Measurements from ENCODE around the gene ATG9A. TPM values are rescaled to one million over a fixed set of nuclear protein-coding genes. Genes with fewer than 3 reads are reported as not detected.

The ATG9A gene
- polyA plus RNA-seq, 1 donor from 2014 or later, result 26.2 TPM

DNA sequence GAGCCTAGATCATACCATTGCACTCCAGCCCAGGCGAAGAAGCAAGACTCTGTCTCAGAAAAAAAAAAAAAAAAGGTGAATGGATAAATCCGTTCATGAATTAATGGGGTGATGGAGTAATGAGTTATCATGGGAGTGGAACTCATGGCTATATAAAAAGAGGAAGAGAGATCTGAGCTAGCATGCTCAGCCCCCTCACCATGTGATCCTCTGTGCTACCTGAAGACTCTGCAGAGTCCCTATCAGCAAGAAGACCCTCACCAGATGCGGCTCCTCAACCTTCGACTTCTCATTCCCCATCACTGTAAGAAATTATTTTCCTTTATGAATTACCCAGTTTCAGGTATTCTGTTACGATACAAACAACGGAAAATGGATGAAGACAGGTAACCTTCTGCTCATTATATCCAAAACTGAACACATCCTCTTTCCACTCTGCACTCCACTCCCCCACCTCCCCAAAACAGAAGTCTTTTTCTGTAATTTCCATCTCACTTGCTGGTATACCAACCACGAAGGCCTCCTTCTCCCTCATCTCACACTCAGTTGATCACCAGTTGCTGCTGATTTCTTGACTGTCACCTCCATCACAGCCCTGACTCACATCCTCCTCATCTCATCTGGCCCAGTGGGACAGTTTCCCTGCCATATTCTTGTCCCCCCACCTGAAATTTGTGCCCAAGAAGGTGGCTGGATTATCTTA, 42.5 kb downstream of the ATG9A start:
- Histone ChIP-seq H3K27ac (ENCODE audit: low read length) (no peak overlapping the region), H3K79me2 (replicated peaks; ENCODE audit: insufficient read depth, low read length) (no peaks in the 10 kb centered on the region), H2AFZ (ENCODE audit: low read depth, low read length) (no peak overlapping the region), H3K36me3 (ENCODE audit: insufficient read depth, low read length) (no peaks in the 10 kb centered on the region), H3K4me2 (ENCODE audit: low read length) (no peak overlapping the region), H3F3A (ENCODE audit: insufficient read depth, low read length, poor library complexity, severe bottlenecking) (no peaks in the 10 kb centered on the region), H3K4me3 (ENCODE audit: low read length) (no peak overlapping the region), H3K27me3 (ENCODE audit: insufficient read depth, low read depth, low read length) (no peaks in the 10 kb centered on the region), H4K20me1 (ENCODE audit: insufficient read depth) (no peaks in the 10 kb centered on the region), H3K9ac (ENCODE audit: low read length) (no peak overlapping the region), H3K9me2 (ENCODE audit: insufficient read depth, low read length) (no peaks in the 10 kb centered on the region), H3K9me3 (ENCODE audit: low read length) (no peaks in the 10 kb centered on the region)
- TF ChIP-seq, protein P1, sequence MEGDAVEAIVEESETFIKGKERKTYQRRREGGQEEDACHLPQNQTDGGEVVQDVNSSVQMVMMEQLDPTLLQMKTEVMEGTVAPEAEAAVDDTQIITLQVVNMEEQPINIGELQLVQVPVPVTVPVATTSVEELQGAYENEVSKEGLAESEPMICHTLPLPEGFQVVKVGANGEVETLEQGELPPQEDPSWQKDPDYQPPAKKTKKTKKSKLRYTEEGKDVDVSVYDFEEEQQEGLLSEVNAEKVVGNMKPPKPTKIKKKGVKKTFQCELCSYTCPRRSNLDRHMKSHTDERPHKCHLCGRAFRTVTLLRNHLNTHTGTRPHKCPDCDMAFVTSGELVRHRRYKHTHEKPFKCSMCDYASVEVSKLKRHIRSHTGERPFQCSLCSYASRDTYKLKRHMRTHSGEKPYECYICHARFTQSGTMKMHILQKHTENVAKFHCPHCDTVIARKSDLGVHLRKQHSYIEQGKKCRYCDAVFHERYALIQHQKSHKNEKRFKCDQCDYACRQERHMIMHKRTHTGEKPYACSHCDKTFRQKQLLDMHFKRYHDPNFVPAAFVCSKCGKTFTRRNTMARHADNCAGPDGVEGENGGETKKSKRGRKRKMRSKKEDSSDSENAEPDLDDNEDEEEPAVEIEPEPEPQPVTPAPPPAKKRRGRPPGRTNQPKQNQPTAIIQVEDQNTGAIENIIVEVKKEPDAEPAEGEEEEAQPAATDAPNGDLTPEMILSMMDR (IDR thresholded peaks at IDR 0.05; ENCODE audit: poor library complexity, severe bottlenecking), result no peak
- TF ChIP-seq SMC3 (conservative IDR thresholded peaks at IDR 0.05; ENCODE audit: poor library complexity) (no peak), EP300 (conservative IDR thresholded peaks at IDR 0.05; ENCODE audit: poor library complexity, severe bottlenecking) (no peak)

- Histone ChIP-seq H3K4me2 (ENCODE audit: low read length) (no peak overlapping the region), H3K9me3 (ENCODE audit: low read length) (no peaks in the 10 kb centered on the region), H3K27ac (ENCODE audit: low read length) (no peak overlapping the region), H3K79me2 (replicated peaks; ENCODE audit: insufficient read depth, low read length) (peaks cover 10% of the 10 kb centered on the region), H3K27me3 (ENCODE audit: insufficient read depth, low read depth, low read length) (no peaks in the 10 kb centered on the region), H3K9me2 (ENCODE audit: insufficient read depth, low read length) (no peaks in the 10 kb centered on the region), H2AFZ (ENCODE audit: low read depth, low read length) (no peak overlapping the region), H3K36me3 (ENCODE audit: insufficient read depth, low read length) (peaks cover 6% of the 10 kb centered on the region), H3K9ac (ENCODE audit: low read length) (no peak overlapping the region), H4K20me1 (ENCODE audit: insufficient read depth) (no peaks in the 10 kb centered on the region), H3F3A (ENCODE audit: insufficient read depth, low read length, poor library complexity, severe bottlenecking) (no peaks in the 10 kb centered on the region), H3K4me3 (ENCODE audit: low read length) (no peak overlapping the region)
- TF ChIP-seq TAF1 (IDR thresholded peaks at IDR 0.05; ENCODE audit: low read depth) (no peak), EP300 (conservative IDR thresholded peaks at IDR 0.05; ENCODE audit: poor library complexity, severe bottlenecking) (no peak)
These were observed 45.3 kb downstream of the ATG9A start for GRCh38 chr2:219184121-219184520.

- H2AFZ ChIP-seq (ENCODE audit: low read depth, low read length), result no peak overlapping the region
- H3K9ac ChIP-seq (ENCODE audit: low read length), result no peak overlapping the region
- no peaks in the 10 kb centered on the region for H3K27me3 ChIP-seq (ENCODE audit: insufficient read depth, low read depth, low read length)
- no peaks in the 10 kb centered on the region for H3K9me2 ChIP-seq (ENCODE audit: insufficient read depth, low read length)
- H3K27ac ChIP-seq (ENCODE audit: low read length), result no peak overlapping the region
- no peak overlapping the region for H3K4me3 ChIP-seq (ENCODE audit: low read length)
- no peak overlapping the region for H3K4me2 ChIP-seq (ENCODE audit: low read length)
- H3K79me2 ChIP-seq (replicated peaks; ENCODE audit: insufficient read depth, low read length), result peaks cover 14% of the 10 kb centered on the region
- TF ChIP-seq POLR2AphosphoS5 (IDR thresholded peaks at IDR 0.05), result no peak
- no peak for TF ChIP-seq MXI1 (conservative IDR thresholded peaks at IDR 0.05; ENCODE audit: poor library complexity, severe bottlenecking)
- no peak for TF ChIP-seq REST (IDR thresholded peaks at IDR 0.05; ENCODE audit: borderline replicate concordance)
- no peak for TF ChIP-seq EP300 (conservative IDR thresholded peaks at IDR 0.05; ENCODE audit: poor library complexity, severe bottlenecking)
- no peak for TF ChIP-seq TAF1 (IDR thresholded peaks at IDR 0.05; ENCODE audit: low read depth)
- TF ChIP-seq EZH2 (IDR thresholded peaks at IDR 0.05; ENCODE audit: borderline replicate concordance, insufficient read depth, low read length, poor library complexity, severe bottlenecking), result no peak
- TF ChIP-seq RAD21 (conservative IDR thresholded peaks at IDR 0.05), result no peak
- TF ChIP-seq, protein P1 (IDR thresholded peaks at IDR 0.05; ENCODE audit: poor library complexity, severe bottlenecking), result no peak
- TF ChIP-seq SMC3 (conservative IDR thresholded peaks at IDR 0.05; ENCODE audit: poor library complexity), result no peak
- H4K20me1 ChIP-seq (ENCODE audit: insufficient read depth), result no peaks in the 10 kb centered on the region
- no peaks in the 10 kb centered on the region for H3K9me3 ChIP-seq (ENCODE audit: low read length)
- no peaks in the 10 kb centered on the region for H3F3A ChIP-seq (ENCODE audit: insufficient read depth, low read length, poor library complexity, severe bottlenecking)
- H3K36me3 ChIP-seq (ENCODE audit: insufficient read depth, low read length), result peaks cover 6% of the 10 kb centered on the region
These were observed 46.2 kb downstream of the ATG9A start for GRCh38 chr2:219183151-219183772.
